Activated T-helper 1 cell treated with anti-CD3 and anti-CD28 coated beads, Interleukin-12 subunit alpha, Interleukin-12 subunit beta, Interleukin-2, Interleukin-4 antibody, amounts not matched to agents 30 ng/mL and 10 ng/mL and 1 ng/mL, durations not matched to agents 14 hours and 24 hours and 36 hours (primary cell): Measurements from ENCODE around the gene EXOSC3. TPM values are rescaled to one million over a fixed set of nuclear protein-coding genes. Genes with fewer than 3 reads are reported as not detected.

Source experiments
- DNase-seq: peaks from one replicate; pipeline ENCODE4 v3.0.0; 2021; ENCODE audit warnings: low spot score
- H3K27ac Mint-ChIP-seq: one replicate; pipeline ENCODE4 v1.8.0; 2021; ENCODE audit warnings: mild to moderate bottlenecking, mixed read lengths
- H3K27me3 Mint-ChIP-seq: one replicate; pipeline ENCODE4 v1.8.0; 2022; ENCODE audit warnings: mild to moderate bottlenecking, moderate library complexity, mixed read lengths; ENCODE audit not compliant: insufficient read depth
- H3K36me3 Mint-ChIP-seq: one replicate; pipeline ENCODE4 v1.8.0; 2021; ENCODE audit warnings: low read depth, mixed read lengths
- H3K4me1 Mint-ChIP-seq: one replicate; pipeline ENCODE4 v1.8.0; 2021; ENCODE audit warnings: low read depth, mixed read lengths
- H3K4me3 Mint-ChIP-seq: one replicate; pipeline ENCODE4 v1.8.0; 2021; ENCODE audit warnings: mild to moderate bottlenecking, moderate library complexity, mixed read lengths
- H3K9me3 Mint-ChIP-seq: one replicate; pipeline ENCODE4 v1.8.0; 2021; ENCODE audit warnings: mixed read lengths
- intact Hi-C: fragments of 100-400 bp; cut with micrococcal nuclease; formaldehyde crosslinking; loops from one replicate; pipeline ENCODE4 v1.15.1; 2024
- total RNA-seq: library from RNA; stranded (reverse); gene quantifications from 2 replicates; pipeline ENCODE4 v1.2.3, GENCODE V29; 2022

The EXOSC3 gene
- total RNA-seq, 1 donor from 2014 or later, result 94.8 TPM

GRCh38 chr9:37746448-37747270 lies 38.2 kb downstream of the EXOSC3 start:
- Mint-ChIP-seq H3K36me3 (no peaks in the 10 kb centered on the region), H3K27ac (no peak overlapping the region), H3K27me3 (peaks cover 6% of the 10 kb centered on the region), H3K4me1 (no peaks in the 10 kb centered on the region), H3K4me3 (no peak overlapping the region), H3K9me3 (no peaks in the 10 kb centered on the region)
- intact Hi-C loops, result loop anchor here (5.0 kb wide), 2 partner anchors 96 to 341 kb away; no protein-coding TSS in a partner anchor
- DNase-seq, result no peak

DNA sequence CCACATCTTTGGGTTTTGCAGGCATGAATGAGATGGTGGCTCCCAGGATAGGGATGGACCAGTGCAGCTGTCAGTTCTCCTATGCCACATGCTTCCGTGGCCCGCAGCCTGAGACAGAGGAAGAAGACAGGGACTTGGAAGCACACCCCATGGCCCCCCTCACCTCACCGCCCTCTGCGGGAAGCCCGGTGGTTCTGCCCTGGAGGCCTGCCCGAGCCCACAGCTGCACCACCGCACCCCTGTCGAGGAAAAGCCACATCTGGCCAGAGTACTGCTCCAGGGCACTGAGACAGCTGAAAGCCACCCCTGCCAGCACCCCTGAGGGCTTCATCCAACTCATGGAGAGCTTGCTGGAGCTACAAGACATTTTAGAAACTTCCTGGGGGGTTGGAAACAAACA lies 38.9 kb downstream of the EXOSC3 start:
- no peak for DNase-seq
- Mint-ChIP-seq H3K27ac (no peak overlapping the region), H3K36me3 (no peaks in the 10 kb centered on the region), H3K9me3 (no peaks in the 10 kb centered on the region), H3K4me1 (no peaks in the 10 kb centered on the region), H3K4me3 (no peak overlapping the region), H3K27me3 (peaks cover 6% of the 10 kb centered on the region)
- intact Hi-C loops, result loop anchor here (5.0 kb wide), 2 partner anchors 96 to 341 kb away; no protein-coding TSS in a partner anchor

DNA sequence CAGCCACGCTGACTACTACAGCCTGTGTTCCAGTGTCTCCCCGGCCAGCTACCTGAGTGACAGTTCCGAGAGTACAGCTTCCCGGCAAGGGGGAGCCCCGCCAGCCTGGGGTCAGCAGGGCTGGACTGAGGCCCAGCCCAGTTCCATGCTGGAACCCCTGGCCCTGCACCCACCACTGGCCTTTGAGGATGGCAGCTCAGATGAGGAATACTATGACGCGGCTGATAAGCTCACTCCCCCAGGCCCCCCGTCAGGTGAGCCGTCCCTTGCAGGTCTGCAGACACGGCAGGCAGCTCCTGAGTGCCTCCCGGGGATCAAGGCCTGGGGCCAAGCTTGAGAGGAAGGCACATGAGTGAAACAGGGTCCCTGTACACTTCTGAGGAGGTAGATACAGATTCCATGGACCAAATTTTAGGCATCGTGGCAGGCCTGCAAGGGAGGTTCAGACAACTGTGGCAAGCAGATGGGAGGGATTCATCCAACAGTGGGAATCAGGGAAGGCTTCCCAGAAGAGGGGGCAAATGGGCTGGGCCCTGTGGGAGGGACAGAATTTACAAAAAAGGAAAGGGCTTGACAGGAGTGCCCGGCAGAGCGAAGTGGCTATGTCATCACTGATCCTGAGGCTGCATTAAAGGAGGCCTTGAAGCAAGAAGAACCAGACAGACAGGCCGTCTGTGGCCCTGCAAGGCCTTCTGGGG lies 44.1 kb downstream of the EXOSC3 start:
- no peak for DNase-seq
- no peak overlapping the region for H3K4me3 Mint-ChIP-seq
- H3K9me3 Mint-ChIP-seq, result no peaks in the 10 kb centered on the region
- peaks cover 8% of the 10 kb centered on the region for H3K27me3 Mint-ChIP-seq
- H3K36me3 Mint-ChIP-seq, result no peaks in the 10 kb centered on the region
- no peaks in the 10 kb centered on the region for H3K4me1 Mint-ChIP-seq
- no peak overlapping the region for H3K27ac Mint-ChIP-seq
- intact Hi-C loops, result no loop called here

DNA sequence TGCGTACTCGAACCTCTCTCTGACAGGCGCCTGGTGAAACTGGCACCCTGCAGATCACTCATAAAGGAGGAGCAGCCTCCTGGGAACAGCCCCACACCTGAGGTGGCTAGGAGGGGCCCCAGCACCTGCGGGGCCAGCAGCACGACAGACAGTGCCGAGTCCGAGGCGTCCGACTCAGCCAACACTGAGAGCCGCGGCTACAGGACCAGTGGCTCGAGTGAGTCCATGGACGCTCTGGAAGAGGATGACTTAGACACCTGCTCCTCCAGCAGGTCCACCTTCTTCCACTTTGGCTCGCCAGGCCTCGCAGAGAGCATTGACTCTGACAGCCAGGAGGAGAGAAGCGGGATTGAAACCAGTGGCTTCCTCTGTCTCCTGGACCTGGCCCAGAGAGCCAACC lies 44.7 kb downstream of the EXOSC3 start:
- Mint-ChIP-seq H3K27ac (no peak overlapping the region), H3K27me3 (peaks cover 8% of the 10 kb centered on the region), H3K9me3 (no peaks in the 10 kb centered on the region), H3K4me3 (no peak overlapping the region), H3K4me1 (no peaks in the 10 kb centered on the region), H3K36me3 (no peaks in the 10 kb centered on the region)
- intact Hi-C loops, result no loop called here
- DNase-seq, result no peak

DNA sequence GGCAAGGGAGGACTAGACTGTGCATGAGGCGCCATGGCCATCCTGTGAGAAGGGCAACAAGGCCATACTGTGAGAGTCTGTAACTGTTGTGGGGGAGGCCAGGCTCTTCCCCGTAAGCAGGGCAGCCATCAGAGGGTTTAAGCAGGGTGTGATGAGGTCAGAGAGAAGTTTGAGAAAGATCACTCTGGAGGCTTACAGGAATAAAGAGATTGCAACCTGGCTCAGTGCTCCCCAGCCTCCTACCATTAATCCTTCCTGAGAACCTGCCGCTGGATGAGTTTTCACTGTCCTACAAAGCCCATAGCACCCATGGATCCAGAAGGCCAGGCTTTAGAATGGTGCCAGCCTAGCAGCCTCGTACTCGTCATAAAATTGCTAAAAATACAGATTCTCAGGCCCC lies 45.6 kb downstream of the EXOSC3 start:
- H3K9me3 Mint-ChIP-seq, result no peaks in the 10 kb centered on the region
- H3K27me3 Mint-ChIP-seq, result peaks cover 12% of the 10 kb centered on the region
- H3K27ac Mint-ChIP-seq, result no peak overlapping the region
- intact Hi-C loops, result no loop called here
- H3K4me3 Mint-ChIP-seq, result no peak overlapping the region
- H3K36me3 Mint-ChIP-seq, result no peaks in the 10 kb centered on the region
- no peak for DNase-seq
- no peaks in the 10 kb centered on the region for H3K4me1 Mint-ChIP-seq

- H3K27me3 Mint-ChIP-seq, result peaks cover 16% of the 10 kb centered on the region
- intact Hi-C loops, result no loop called here
- no peaks in the 10 kb centered on the region for H3K4me1 Mint-ChIP-seq
- DNase-seq, result no peak
- H3K27ac Mint-ChIP-seq, result no peak overlapping the region
- no peaks in the 10 kb centered on the region for H3K36me3 Mint-ChIP-seq
- no peaks in the 10 kb centered on the region for H3K9me3 Mint-ChIP-seq
- H3K4me3 Mint-ChIP-seq, result no peak overlapping the region
Observed at GRCh38 chr9:37732952-37733351, 51.9 kb downstream of the EXOSC3 start.

- Mint-ChIP-seq H3K36me3 (no peaks in the 10 kb centered on the region), H3K9me3 (no peaks in the 10 kb centered on the region), H3K4me1 (no peaks in the 10 kb centered on the region), H3K4me3 (no peak overlapping the region), H3K27me3 (peaks cover 16% of the 10 kb centered on the region), H3K27ac (no peak overlapping the region)
- intact Hi-C loops, result no loop called here
- no peak for DNase-seq
Observed at GRCh38 chr9:37732086-37732741, 52.6 kb downstream of the EXOSC3 start.

GRCh38 chr9:37730839-37731238 lies 54.0 kb downstream of the EXOSC3 start:
- intact Hi-C loops, result no loop called here

GRCh38 chr9:37730256-37730655 lies 54.6 kb downstream of the EXOSC3 start:
- no peaks in the 10 kb centered on the region for H3K9me3 Mint-ChIP-seq
- intact Hi-C loops, result no loop called here
- DNase-seq, result no peak
- H3K27me3 Mint-ChIP-seq, result peaks cover 18% of the 10 kb centered on the region
- H3K36me3 Mint-ChIP-seq, result no peaks in the 10 kb centered on the region
- H3K27ac Mint-ChIP-seq, result no peak overlapping the region
- no peak overlapping the region for H3K4me3 Mint-ChIP-seq
- H3K4me1 Mint-ChIP-seq, result no peaks in the 10 kb centered on the region

More at GRCh38 chr9:37730839-37731238, 54.0 kb downstream of the EXOSC3 start:
- no peaks in the 10 kb centered on the region for H3K36me3 Mint-ChIP-seq
- H3K4me3 Mint-ChIP-seq, result no peak overlapping the region
- H3K27ac Mint-ChIP-seq, result no peak overlapping the region
- H3K9me3 Mint-ChIP-seq, result no peaks in the 10 kb centered on the region
- H3K4me1 Mint-ChIP-seq, result no peaks in the 10 kb centered on the region
- H3K27me3 Mint-ChIP-seq, result peaks cover 18% of the 10 kb centered on the region
- DNase-seq, result no peak

Other genes starting within 250 kb of the EXOSC3 start
- gene FBXO10, start 208.7 kb downstream of the EXOSC3 start, total RNA-seq, result 2.3 and 2.9 TPM in 2 replicates
- gene TOMM5, start 192.5 kb downstream of the EXOSC3 start, total RNA-seq, result 174 and 175 TPM in 2 replicates
- 0.03 TPM in 1 of 2 replicates, not detected in the other for gene FRMPD1, start 134.1 kb downstream of the EXOSC3 start, total RNA-seq
- 10.0 and 11.8 TPM in 2 replicates for gene TRMT10B, start 31.3 kb downstream of the EXOSC3 start, total RNA-seq
- gene DCAF10, start 15.7 kb upstream of the EXOSC3 start, total RNA-seq, result 18.5 and 19.4 TPM in 2 replicates
- gene SLC25A51, start 119.1 kb upstream of the EXOSC3 start, total RNA-seq, result 30.0 and 31.3 TPM in 2 replicates